Sigmoid colon (tissue), 4 donors: ENCODE measurements around the gene HLA-DMB.

ENCODE experiments used
- CTCF ChIP-seq, 4 experiments: fragments of 450-650 bp in 3 of 4; fragments of 200-600 bp in 1 of 4; IDR thresholded peaks; one replicate each; pipeline ENCODE4 v1.5.1; 2016 to 2019; ENCODE audit warnings: antibody characterized with exemption in 4 of 4, mild to moderate bottlenecking in 3 of 4, moderate library complexity in 2 of 4
- EP300 ChIP-seq, 4 donors: sonication (generic); formaldehyde crosslinking; IDR thresholded peaks; one replicate each; pipeline ENCODE4 v1.6.1; 2017; ENCODE audit warnings: antibody characterized with exemption in 4 of 4
- POLR2A ChIP-seq, 2 donors: fragments of 450-650 bp; IDR thresholded peaks; one replicate each; pipeline ENCODE4 v1.6.1; 2016; ENCODE audit warnings: antibody characterized with exemption in 2 of 2, mild to moderate bottlenecking in 2 of 2, moderate library complexity in 2 of 2
- POLR2AphosphoS5 ChIP-seq, 4 donors: sonication (generic); formaldehyde crosslinking; IDR thresholded peaks; one replicate each; pipeline ENCODE4 v1.6.1; 2017; ENCODE audit warnings: antibody characterized with exemption in 4 of 4

GRCh38 chr6:32922083-32922482 is 18.7 kb downstream of the HLA-DMB start:
- TF ChIP-seq CTCF (IDR thresholded peaks at IDR 0.05) (no peak), EP300 (IDR thresholded peaks at IDR 0.05) (no peak), POLR2A (IDR thresholded peaks at IDR 0.05) (no peak), POLR2AphosphoS5 (IDR thresholded peaks at IDR 0.05) (no peak)
